NCI-H510A treated with DMSO at 0.1 percent for 48 hours (cell line): ENCODE measurements around the gene FAM184B.
A peak's percentile ranks its signal among the peaks of the same experiment; 100 is the strongest.
"Not testable (repeated sequence)": the region's sequence is repeated elsewhere in the genome, so short reads cannot be mapped to it uniquely, and the experiment has no call there.

ENCODE experiments used
- DNase-seq: peaks from one replicate; lab custom pipeline; 2025; lab: John Stamatoyannopoulos, UW

The FAM184B gene

GRCh38 chr4:17718471-17718870, 63.0 kb downstream of the FAM184B start:
- no peak for DNase-seq

DNA sequence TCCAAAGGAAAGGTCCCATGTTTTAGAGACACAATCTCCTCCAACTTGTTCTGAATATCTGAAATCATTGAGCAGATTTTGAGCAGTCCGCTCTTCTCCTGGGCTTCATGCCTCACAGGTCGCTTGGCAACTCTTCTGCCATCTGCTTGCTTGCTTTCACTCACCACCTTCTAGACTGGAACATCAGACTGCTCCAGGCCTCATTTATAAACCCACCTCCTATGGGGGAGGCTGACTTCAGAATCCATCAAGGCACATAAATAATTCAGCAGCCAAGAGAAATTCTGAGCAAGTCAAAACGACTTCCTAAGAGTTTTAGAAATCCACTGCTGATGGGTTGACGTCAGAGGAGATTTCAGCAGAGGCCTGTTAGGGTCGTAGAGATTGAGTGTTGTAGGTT, 64.1 kb downstream of the FAM184B start:
- DNase-seq = no peak

DNA sequence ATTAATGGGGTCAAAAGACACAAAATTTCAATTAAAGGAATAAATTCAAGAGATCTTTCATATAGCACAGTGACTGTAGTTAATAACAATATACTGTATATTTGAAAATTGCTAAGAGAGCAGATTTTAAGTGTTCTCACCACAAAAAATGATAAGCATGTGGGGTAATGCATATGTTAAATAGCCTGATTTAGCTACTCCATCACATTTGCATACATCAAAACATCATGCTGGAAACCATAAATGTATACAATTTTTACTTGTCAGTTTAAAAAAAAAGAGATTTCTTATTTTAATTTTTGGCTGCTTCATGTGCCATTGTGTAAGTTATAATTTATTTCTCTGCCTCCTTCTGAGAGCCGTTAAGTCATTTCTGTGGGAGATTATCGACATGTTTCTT, 65.9 kb downstream of the FAM184B start:
- no peak for DNase-seq

- no peak for DNase-seq
Measured at GRCh38 chr4:17713779-17714178, 67.6 kb downstream of the FAM184B start.

- no peak for DNase-seq
Measured at GRCh38 chr4:17712166-17712565, 69.3 kb downstream of the FAM184B start.

GRCh38 chr4:17711206-17711605, 70.2 kb downstream of the FAM184B start:
- not testable (repeated sequence) for DNase-seq

DNA sequence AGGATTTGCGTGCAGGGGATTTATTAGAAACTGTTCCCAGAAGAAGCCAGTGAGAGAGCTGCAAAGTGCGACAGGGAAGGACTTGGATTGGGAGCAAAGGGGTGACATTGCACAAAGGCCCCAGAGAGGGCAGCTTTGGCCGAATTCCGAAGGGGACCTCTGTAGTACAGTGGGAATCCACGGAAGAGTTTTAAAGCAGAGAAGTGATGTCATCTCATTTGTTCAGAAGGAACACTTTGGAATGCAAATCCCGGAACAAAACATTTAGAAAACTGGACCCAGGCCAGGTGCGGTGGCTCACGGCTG, 71.7 kb downstream of the FAM184B start:
- no peak for DNase-seq

DNA sequence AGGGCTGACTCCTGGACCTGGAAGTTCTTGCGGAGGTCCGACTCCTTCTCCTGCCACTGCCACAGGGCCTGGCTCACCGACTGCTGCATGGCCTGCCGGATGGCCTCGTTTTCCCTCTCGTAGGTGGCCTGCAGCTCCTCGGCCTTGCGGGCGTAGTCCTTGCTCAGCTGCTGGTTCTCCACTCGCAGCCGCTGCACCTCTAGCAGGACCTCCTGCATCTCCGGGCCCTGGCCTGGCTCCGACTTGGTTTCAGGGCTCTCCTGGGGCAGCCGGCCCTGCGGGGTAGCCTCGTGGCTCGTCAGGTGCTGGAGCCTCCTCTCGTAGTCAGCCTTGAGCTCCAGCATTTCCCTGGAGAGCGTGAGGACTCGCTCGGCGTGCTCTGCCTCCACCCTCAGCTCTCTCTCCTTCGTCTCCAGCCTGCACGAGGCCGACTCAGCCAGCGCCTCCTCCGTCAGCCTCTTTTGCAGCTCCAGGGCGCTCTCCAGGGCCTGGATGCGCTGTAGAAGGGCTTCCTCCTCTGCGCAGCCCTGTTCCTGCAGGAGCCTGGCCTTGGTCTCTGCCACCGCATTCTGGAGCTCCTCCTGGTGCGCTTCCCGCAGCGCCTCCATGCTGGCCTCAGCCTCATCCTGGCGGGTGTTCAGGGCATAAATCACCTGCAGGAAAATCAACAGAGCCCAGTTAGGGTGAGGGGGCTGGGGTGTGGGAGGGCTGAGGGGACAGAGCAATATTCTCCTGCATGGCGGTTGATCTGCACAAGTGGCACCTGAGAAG, 72.2 kb downstream of the FAM184B start:
- no peak for DNase-seq

- DNase-seq = no peak
Measured at GRCh38 chr4:17707671-17708070, 73.8 kb downstream of the FAM184B start.

DNA sequence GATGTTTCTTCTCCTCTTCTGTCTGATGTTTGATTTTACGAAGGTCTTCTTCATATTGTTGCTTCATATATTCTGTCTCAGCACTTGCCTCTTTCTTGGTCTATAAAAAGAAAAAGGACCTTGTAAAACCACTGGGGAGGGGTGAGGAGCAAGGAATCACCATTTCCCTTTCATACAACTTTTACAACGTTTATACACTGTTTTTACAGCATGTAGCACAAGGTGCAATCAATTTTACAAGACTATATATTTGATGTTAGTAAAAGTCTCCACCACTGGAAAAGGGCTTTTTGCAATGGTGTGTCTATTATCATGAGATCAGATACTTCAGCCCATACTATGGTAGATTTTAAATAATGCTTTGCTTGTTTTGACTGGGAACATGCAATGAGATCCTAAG, 76.3 kb downstream of the FAM184B start:
- no peak for DNase-seq

GRCh38 chr4:17704020-17704650, 77.3 kb downstream of the FAM184B start:
- no peak for DNase-seq

GRCh38 chr4:17702641-17703040, 78.8 kb downstream of the FAM184B start:
- DNase-seq = no peak

GRCh38 chr4:17701882-17702281, 79.5 kb downstream of the FAM184B start:
- no peak for DNase-seq

DNA sequence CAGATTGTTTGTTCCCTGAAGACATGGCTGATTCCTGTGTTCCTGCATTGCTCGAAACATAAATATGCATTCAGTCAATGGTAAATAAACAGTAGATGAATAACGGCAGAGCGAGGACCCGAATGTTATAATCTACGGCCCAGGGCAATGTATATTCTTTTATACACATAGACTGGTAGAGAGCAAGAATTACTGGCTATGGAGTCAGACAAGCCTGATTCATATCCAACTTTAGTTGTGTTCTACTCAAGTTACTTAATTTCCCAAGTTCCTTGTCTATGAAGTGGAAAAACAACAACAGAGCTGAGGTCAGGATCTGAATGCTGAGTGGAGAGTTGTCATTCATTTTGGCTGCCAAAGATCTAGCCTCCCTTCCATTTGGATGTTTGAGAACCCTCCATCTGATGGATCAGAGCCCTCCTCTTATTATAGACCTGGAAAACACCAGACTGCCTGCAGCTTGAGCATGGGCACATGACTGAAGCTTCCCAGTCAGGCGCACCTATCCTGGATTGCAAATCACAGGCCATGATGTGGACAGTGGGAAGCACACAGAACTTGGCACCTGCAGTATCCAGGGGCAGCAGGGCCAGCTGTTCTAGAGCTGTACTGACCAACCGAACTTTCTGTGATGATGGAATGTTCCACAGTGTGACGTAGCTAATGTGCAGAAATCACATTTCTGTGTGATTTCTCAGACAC, 80.1 kb downstream of the FAM184B start:
- DNase-seq = no peak

DNA sequence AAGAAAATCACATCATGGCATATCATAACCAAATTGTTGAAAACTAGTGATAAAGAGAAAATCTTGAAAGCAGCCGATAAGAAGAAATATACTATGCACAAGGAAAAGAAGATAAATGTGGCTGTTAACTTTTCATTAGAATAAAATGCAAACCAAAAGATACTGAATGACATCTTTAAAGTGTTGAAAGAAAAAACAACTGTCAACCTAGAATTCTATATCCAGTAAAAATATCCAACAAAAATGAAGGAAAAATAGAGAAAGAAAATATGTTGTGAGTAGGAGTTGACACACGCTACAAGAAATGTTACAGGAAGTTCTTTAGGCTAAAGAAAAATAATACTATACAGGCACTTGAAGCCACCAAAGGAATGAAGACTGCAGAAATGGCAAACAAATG, 82.0 kb downstream of the FAM184B start:
- no peak for DNase-seq

GRCh38 chr4:17698116-17698515, 83.3 kb downstream of the FAM184B start:
- DNase-seq = no peak

DNA sequence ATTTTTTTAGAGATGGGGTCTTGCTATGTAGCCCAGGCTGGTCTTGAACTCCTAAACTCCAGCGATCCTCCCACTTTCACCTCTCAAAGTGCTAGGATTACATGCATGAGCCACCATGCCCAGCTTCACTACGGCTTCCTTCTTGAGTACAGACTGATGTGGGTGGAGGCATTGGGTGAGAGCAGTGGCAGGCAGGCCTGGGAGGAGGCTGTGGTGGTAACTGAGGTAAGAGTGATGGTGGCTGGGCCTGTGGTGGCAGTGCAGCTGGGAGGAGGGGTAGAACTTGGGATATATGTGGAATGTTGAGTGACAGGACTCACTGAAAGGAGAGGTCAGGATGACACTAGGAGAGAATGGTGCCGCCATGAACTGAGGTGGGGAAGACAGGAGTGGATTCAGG, 86.1 kb downstream of the FAM184B start:
- no peak for DNase-seq

GRCh38 chr4:17694552-17694951, 86.9 kb downstream of the FAM184B start:
- no peak for DNase-seq

GRCh38 chr4:17690898-17691297, 90.5 kb downstream of the FAM184B start:
- no peak for DNase-seq

DNA sequence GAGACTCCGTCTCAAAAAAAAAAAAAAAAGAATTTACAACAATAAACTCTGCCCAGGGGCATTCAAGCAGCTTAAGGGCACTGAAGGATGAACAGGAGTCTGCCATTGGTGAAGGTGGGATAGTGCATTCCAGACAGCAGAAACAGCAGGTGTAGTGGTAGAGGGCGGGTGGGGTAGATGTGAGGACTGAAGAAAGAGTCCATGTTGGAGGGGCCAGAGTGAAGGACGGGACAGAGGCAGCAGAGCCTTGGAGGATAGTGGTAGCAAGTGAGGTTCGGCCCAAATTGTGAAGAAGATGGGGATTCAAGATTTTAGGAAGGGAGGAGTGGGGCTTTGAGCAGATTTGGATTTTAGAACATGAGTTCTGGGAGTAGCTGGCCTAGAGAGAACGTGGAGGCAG, 91.3 kb downstream of the FAM184B start:
- DNase-seq = no peak

DNA sequence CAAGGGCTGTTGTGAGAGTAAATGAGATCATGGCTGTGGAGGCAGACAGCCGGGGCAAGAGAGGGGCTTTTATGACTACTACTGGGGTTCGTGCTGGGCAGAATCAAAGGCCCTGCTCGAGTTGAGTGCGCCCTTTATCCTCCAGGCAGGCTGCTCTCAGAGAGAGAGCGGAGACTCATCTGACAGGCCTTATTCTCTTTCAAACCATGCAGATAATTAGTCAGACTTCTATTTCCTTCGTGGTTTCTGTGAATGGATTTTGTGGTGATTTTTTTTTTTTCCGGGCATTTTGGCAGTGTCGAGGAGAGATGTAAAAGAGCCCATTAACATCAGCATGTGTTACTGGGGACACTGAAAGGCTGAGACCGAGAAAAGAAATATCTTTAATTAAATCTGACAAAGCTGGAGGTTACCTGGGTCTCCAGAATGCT, 93.4 kb downstream of the FAM184B start:
- no peak for DNase-seq

GRCh38 chr4:17687237-17687857, 94.1 kb downstream of the FAM184B start:
- peak; percentile 65 for DNase-seq

DNA sequence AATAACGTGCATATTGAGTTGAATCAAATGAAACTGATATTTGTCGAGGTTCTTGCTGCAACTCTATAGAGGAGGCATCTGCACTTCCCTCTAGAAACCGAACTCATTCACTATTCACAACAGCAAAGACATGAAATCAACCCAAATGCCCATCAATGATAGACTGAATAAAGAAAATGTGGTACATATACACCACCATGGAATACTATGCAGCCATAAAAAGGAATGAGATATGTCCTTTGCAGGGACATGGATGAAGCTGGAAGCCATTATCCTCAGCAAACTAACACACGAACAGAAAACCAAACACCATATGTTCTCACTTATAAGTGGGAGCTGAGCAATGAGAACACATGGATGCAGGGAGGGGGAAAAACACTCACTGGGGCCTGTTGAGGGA, 96.8 kb downstream of the FAM184B start:
- DNase-seq = not testable (repeated sequence)
